Activated CD4-positive, alpha-beta T cell treated with anti-CD3 and anti-CD28 coated beads for 1 hour (primary cell): ENCODE measurements around the gene ACSL5.
"Not testable (repeated sequence)": the region's sequence is repeated elsewhere in the genome, so short reads cannot be mapped to it uniquely, and the experiment has no call there.

Source experiments
- DNase-seq: peaks from one replicate; pipeline ENCODE4 v3.0.0-alpha.2; 2020

ACSL5 gene

DNA sequence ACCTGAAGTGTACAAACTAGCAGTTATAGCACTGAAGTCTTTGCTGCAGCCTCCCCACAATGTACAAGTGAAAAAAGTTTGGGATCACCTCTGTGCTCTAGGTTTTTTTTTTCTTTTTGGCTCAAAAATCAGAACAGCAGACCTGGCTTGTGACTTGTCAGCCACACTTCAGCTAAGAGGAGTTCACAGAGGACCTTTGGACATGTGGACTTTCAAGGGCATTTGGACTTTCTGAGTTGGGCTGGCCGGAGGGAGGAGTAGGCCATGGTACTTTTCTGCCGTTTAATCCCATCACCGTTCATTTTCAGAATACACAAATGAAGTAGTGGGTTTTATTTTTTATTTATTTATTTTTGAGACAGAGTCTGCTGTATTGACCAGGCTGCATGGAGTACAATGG, 21.9 kb upstream of the ACSL5 start:
- no peak for DNase-seq

DNA sequence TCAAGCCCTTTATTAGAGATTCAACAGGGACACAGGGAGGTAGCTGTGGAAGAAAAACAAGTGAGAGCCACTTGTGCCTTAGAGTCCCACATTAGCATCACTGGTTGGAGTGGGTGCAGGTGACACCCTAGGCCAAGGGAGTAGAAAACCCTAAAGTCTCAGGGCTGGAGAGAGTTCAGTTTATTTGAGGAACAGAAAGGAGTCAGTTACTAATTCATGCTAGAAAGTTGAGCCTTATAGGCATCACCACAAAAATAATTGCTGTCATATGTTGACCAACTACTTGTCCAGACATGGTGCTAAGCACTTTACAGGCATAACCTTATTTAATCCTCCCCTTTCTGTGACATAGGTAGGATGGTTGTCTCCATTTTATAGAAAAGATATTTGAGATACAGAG, 20.9 kb upstream of the ACSL5 start:
- DNase-seq, result no peak

DNA sequence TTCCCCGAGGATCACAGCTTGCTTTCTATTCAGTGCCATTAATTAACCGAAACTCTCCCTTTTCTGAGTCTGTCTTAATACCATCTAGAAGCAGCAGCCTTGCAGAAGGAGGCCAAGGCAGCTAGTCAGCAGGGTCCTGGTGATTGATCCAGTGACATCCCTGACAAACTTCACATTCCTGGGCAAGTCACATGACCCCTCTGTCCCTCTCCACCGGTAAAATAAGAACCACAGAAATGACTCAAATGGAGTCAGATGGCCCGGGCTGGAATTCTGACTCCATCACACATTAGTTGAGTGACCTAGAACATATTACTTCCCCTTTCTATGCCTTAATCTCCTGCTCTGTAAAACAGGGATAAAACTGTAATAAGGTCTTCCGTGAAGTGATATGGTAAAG, 17.2 kb upstream of the ACSL5 start:
- DNase-seq, result no peak

DNA sequence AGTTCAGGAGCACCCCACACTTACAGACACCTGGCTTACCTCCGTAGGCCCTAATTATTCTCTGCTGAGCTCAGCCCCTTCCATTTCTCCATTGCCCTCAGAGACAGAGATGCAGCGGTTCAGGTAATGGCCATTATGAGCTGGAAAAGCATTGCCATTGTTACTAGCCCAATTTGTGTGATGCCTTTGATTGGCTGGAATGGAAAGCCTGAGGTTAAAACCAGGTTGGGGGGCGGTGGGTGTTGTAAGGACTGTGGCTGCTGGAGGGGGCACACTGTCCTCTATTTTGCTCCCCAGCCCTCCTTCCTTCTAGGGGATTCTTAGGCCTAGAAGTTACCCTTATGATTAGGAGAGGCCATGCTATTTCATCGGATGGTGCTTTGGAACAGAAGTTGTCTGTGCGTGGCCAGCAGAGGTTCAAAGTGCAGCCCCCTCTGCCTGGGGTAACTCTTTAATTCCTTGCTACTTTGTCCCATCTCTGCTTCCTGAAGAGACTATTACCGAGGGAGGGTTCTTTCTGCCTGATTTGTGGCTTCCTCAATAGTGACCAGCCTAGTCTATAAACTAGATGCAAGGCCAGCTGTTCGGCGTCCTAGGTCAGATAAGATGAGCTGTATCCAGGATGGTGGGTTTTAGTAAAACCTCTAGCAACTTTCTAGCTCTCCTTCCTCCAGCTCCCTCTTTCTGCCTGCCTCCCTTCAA, 14.2 kb upstream of the ACSL5 start:
- no peak for DNase-seq

DNA sequence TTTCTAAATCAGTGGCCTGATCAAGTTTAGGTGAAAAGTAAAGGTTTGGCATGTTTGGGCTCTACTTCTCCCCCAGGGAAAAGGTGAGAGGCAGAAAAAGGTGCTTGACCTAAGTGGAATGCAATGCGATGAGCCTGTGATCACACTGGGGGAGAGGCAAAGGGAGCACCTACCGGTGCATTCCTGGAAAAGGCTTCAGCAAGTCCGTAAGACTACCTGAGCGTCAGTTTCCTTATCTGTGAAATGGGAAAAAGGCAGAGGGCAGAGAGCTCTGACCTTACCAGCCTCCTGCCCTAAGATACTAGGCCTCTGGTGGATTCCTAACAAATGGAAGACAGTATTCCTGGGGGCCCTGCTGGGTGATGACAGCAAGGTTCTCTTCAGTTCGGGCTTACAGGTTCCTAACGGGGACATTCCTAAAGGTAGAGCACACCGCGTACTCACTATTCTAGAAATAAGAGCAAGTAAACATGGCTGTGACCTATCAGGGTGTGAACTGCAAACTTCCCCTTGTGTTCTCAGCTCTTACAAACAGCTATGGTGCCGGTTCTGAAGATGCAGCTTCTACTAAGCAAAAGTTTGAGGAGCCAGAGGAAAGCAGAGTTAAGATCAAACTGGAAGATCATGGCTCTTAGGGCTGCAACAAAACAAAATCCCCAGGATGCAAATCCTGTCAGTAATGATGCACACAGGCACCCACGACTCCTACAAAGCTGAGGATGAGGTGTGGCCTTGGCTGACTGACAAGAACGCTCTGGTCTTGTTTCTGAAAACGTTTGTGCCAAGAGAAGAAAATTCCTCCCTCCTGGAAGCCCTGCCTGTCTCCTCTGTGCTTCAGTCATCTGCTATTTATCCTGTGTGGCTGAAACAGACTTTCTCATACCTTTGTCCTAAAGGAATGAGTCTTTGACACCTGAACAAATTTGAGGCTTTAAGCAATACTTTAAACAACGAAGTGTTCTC, 13.3 kb upstream of the ACSL5 start:
- DNase-seq, result no peak

GRCh38 chr10:112361951-112362751, 11.8 kb upstream of the ACSL5 start:
- no peak for DNase-seq

DNA sequence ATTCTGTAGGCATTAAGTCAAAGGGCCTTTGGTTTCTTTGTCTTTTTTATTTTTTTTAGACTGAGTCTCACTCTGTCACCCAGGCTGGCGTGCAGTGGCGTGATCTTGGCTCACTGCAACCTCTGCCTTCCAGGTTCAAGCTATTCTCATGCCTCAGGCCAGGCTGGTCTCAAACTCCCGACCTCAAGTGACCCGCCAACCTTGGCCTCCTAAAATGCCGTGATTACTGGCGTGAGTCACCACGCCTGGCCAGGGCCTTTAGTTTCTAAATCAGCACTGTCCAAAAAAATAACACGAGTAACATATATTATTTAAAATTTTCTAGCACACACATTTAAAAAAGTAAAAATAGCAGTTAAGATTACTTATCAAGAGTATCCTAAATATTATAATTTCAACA, 11.1 kb upstream of the ACSL5 start:
- DNase-seq, result no peak

GRCh38 chr10:112363696-112364688, 9.9 kb upstream of the ACSL5 start:
- DNase-seq, result no peak

DNA sequence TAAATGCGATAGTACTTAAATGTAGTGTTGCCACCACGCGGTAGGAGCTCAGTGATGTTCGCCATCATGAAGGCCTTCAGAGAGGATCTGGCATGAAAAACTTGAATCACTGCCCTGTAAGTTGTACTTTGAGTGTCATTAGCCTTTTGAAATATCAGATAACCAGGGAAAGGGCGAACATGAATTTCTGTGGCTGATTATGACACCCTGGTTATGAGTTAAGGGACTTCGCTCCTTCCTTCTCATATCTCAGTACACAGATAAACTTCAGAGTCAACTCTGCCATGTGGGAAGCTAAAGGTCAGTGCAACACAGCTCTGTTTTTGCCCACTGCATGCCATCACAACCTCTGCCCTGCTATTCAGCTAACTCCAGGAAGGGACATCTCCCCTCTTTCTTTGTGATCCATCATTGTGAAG, 8.9 kb upstream of the ACSL5 start:
- DNase-seq, result no peak

DNA sequence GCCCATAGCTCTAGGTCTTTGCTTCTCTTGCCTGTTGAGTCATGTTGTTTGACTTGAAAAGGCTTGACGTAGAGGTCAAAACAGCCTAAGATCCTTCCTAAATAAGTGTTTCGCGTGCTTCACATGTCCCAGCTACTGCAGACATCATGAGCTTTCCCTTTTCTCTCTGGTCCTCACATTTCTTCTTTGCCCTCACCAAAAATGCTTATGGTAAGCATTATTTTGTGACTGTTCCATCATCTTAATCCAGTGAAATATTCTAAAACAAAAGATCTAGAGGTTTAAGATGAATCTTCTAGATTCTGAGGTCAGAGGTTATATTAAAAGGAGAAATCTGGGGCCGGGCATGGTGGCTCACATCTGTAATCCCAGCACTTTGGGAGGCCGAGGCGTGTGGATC, 8.5 kb upstream of the ACSL5 start:
- no peak for DNase-seq

GRCh38 chr10:112366992-112367391, 6.9 kb upstream of the ACSL5 start:
- DNase-seq, result no peak

DNA sequence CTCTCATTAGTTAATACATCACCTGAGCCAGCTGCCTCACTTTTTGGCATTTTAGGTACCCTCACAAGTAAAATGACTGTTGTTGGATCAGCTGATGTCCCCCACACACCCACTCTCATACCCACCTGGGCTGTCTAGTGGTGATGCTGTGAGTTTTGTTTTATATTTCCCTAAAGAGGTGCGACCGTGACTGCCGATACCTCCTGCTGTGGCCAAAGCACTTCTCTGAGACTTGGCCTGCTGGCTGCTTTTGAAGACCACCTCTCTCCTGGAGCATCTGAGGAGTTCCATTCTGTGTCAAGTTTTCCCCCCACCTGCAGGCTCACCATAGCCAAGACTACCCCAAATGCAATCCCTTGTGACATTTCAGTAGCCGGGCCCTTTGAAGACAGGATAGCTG, 6.4 kb upstream of the ACSL5 start:
- no peak for DNase-seq

GRCh38 chr10:112369495-112370423, 4.2 kb upstream of the ACSL5 start:
- no peak for DNase-seq

DNA sequence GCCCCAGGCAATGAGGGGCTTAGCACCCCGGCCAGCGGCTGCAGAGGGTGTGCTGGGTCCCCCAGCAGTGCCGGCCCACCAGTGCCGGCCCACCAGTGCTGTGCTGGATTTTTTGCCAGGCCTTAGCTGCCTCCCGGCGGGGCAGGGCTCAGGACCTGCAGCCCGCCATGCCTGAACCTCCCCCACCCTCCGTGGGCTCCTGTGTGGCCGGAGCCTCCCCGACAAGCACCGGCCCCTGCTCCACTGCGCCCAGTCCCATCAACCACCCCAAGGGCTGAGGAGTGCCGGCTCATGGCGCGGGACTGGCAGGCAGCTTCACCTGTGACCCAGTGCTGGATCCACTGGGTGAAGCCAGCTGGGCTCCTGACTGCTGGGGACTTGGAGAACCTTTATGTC, 3.5 kb upstream of the ACSL5 start:
- no peak for DNase-seq

DNA sequence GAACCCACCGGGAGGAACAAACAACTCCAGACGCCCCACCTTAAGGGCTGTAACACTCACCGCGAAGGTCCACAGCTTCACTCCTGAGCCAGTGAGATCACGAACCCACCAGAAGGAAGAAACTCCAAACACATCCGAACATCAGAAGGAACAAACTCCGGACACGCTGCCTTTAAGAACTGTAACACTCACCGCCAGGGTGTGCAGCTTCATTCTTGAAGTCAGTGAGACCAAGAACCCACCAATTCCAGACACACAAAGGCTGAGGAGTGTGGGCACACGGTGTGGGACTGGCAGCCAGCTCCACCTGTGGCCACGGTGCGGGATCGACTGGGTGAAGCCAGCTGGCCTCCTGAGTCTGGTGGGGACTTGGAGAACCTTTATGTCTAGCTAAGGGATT, 2.6 kb upstream of the ACSL5 start:
- not testable (repeated sequence) for DNase-seq

DNA sequence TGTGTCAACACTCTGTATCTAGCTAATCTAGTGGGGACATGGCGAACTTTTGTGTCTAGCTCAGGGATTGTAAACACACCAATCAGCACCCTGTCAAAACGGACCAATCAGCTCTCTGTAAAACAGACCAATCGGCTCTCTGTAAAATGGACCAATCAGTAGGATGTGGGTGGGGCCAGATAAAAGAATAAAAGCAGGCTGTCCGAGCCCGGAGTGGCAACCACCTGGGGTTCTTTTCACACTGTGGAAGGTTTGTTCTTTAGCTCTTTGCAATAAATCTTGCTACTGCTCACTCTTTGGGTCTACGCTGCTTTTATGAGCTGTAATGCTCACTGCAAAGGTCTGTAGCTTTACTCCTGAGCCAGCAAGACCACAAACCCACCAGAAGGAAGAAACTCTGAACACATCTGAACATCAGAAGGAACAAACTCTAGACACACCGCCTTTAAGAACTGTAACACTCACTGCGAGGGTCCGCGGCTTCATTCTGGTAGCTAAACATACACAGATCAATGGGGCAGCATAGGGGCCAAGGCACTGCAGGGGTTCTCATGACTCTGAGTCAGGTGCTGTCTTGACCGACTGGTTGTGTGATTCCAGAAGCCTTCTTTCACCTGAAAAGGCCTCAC, 1.6 kb upstream of the ACSL5 start:
- DNase-seq, result not testable (repeated sequence)

GRCh38 chr10:112374724-112375541, 1.0 kb downstream of the ACSL5 start:
- DNase-seq, result no peak

DNA sequence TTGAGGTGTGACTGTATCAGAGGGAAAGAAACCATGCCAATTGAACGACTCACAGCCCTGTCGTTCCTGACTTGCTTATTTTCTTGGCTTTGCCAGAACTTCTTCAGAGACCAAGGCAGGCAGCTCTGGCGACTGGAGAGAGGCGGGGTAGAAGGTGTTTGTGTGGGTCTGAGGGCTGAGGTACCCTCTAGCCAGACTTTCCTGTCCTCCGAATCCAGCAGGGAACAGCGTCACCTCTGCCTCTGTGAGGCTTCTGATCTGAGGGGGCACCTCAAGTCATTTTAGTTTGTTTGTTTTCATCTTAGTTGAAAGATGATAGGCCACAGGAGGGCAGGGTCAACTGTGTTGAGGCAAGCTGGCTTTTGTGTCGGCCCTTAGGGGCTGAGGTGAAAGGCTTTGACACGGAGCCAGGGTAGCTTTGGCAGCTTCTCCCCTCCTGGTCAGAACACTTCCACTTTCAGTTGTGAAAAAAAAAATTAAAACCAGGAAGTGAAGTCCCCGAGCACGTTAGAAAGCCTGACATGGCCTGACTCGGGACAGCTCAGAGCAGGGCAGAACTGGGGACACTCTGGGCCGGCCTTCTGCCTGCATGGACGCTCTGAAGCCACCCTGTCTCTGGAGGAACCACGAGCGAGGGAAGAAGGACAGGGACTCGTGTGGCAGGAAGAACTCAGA, 1.9 kb downstream of the ACSL5 start:
- DNase-seq, result peak; percentile 24

DNA sequence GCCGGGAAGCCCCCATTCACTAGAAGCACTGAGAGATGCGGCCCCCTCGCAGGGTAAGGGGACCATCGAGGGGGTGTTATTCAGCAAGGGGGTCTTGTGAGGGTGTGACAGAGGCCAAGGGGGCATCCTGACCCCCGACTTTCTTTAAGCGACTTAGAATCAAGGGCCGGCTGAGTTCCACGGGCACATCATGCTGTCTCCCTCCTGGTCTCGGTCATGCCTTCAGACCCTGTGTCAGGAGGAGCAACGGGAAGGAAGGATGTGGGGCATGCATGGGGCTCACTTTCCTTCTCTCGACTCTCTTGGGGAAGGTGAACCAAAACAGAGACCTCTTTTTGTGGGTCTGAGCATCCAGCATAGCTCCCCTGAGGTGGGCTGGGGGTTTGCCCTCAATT, 2.5 kb downstream of the ACSL5 start:
- no peak for DNase-seq
